ENCODE measurements around the gene SRL.

SRL gene

DNA sequence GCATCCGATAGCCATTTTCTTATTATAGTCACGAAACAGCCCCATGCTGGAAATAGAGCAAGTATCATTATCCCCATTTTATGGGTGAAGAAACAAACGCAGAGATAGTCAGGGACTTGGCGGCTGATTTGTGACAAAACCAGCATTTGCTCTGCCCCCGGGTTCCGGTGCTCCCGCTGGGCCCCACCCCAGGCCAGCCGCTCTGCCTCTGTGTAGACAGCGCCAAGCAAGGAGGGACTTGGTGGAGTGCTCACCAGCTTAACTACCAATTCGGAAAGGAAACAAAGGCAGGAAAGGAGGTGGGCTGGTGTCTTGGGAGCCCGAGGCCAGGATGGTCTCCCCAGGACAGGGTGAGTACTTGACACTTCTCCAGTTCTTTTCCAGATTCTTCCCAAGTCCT, 10.0 kb downstream of the SRL start:
- Mint-ChIP-seq H3K4me1 (no peaks in the 10 kb centered on the region), H3K9me3 (no peaks in the 10 kb centered on the region), H3K27me3 (peaks cover 22% of the 10 kb centered on the region), H3K36me3 (ENCODE audit: insufficient read depth) (peaks cover 4% of the 10 kb centered on the region), H3K4me3 (no peak overlapping the region), H3K27ac (ENCODE audit: low read depth) (no peak overlapping the region)
- ATAC-seq (replicated peaks; ENCODE audit: extremely low read depth, poor library complexity, severe bottlenecking) (no peak), DNase-seq (ENCODE audit: low spot score in 2 of 2) (no peak)

DNA sequence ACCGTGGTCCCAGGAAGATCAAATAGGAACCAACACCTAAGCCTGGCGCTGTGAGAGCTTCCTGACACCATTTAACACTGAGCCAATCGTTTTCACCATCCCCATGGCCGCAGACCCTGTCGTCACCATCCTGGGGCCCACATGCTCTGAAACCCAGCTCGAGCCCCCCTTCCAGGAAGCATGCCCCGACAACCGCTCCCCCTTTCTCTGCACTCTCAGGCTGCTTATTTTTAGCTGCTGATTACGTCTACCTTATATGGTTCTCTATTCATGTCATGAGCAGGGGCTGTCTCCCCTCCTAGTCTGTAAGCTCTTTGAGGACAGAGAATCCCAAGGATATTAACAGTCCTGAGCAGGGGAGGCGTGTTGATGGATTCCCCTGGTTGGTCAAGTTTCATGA, 10.5 kb downstream of the SRL start:
- Mint-ChIP-seq H3K4me3 (no peak overlapping the region), H3K36me3 (ENCODE audit: insufficient read depth) (peaks cover 4% of the 10 kb centered on the region), H3K27ac (ENCODE audit: low read depth) (no peak overlapping the region), H3K4me1 (no peaks in the 10 kb centered on the region), H3K9me3 (no peaks in the 10 kb centered on the region), H3K27me3 (peaks cover 17% of the 10 kb centered on the region)
- DNase-seq (ENCODE audit: low spot score in 2 of 2) (no peak), ATAC-seq (replicated peaks; ENCODE audit: extremely low read depth, poor library complexity, severe bottlenecking) (no peak)

DNA sequence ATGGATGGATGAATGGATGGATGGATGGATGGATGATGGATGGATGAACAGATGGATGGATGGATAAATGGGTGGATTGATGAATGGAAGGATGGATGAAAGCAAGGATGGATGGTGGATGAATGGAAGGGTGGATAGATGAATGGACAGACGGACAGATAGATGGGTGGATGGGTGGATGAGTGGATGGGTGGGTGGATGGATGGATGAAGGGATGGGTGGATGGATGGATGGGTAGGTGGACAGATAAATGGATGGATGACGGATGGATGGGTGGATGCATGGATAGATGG, 14.9 kb downstream of the SRL start:
- Mint-ChIP-seq H3K9me3 (no peaks in the 10 kb centered on the region), H3K4me3 (no peak overlapping the region), H3K4me1 (no peaks in the 10 kb centered on the region), H3K36me3 (ENCODE audit: insufficient read depth) (peaks cover 4% of the 10 kb centered on the region), H3K27me3 (peaks cover 1% of the 10 kb centered on the region), H3K27ac (ENCODE audit: low read depth) (no peak overlapping the region)
- ATAC-seq (replicated peaks; ENCODE audit: extremely low read depth, poor library complexity, severe bottlenecking) (no peak), DNase-seq (ENCODE audit: low spot score in 2 of 2) (no peak)

DNA sequence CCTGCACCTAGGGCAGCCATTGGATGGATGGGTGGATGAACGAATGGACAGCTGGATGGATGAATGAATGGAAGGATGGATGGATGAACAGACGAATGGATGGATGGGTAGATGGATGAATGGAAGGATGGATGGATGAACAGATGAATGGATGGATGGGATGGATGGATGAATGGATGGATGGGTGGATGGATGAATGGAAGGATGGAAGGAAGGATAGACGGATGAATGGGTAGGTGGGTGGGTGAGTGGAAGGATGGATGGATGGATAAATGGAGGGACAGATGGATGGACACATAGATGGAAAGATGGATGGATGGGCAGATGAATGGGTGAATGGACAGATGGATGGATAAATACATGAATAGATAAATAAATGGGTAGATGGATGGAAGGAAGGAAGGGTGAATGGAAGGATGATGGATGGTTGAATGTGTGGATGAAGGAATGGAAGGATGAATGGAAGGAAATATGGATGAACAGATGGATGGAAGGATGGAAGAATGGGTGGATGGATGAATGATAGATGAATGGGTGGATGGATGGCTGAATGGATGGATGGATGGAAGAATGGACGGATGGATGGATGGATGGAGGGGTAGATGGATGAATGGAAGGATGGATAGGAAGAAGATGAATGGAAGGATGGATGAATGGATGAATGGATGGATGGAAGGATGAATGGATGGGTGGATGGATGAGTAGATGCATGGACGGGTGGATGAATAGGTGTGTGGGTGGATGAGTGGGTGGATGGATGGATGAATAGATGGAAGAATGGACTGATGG, 15.4 kb downstream of the SRL start:
- H3K36me3 Mint-ChIP-seq (ENCODE audit: insufficient read depth), result peaks cover under 1% of the 10 kb centered on the region
- DNase-seq (ENCODE audit: low spot score in 2 of 2) (no peak), ATAC-seq (replicated peaks; ENCODE audit: extremely low read depth, poor library complexity, severe bottlenecking) (no peak)
- H3K4me3 Mint-ChIP-seq, result no peak overlapping the region
- H3K4me1 Mint-ChIP-seq, result no peaks in the 10 kb centered on the region
- peaks cover 7% of the 10 kb centered on the region for H3K27me3 Mint-ChIP-seq
- H3K9me3 Mint-ChIP-seq, result no peaks in the 10 kb centered on the region
- H3K27ac Mint-ChIP-seq (ENCODE audit: low read depth), result no peak overlapping the region

DNA sequence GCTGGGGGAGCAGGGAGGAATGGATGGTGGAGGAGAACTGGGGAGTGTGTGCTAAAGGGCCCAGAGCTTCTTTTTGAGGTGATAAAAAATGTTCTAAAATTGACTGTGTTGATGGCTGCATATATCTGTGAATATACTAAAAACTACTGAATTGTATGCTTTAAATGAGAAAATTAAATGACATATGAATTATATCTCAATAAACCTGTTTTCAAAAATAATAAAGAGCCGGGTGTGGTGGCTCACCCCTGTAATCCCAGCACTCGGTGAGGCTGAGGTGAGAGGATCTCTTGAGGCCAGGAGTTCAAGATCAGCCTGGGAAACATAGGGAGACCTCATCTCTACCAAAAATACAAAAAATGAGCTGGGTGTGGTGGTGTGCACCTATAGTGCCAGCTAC, 16.8 kb downstream of the SRL start:
- Mint-ChIP-seq H3K27ac (ENCODE audit: low read depth) (no peak overlapping the region), H3K9me3 (no peaks in the 10 kb centered on the region), H3K27me3 (peaks cover 13% of the 10 kb centered on the region), H3K4me1 (no peaks in the 10 kb centered on the region), H3K36me3 (ENCODE audit: insufficient read depth) (no peaks in the 10 kb centered on the region), H3K4me3 (no peak overlapping the region)
- DNase-seq (ENCODE audit: low spot score in 2 of 2) (no peak), ATAC-seq (replicated peaks; ENCODE audit: extremely low read depth, poor library complexity, severe bottlenecking) (no peak)

DNA sequence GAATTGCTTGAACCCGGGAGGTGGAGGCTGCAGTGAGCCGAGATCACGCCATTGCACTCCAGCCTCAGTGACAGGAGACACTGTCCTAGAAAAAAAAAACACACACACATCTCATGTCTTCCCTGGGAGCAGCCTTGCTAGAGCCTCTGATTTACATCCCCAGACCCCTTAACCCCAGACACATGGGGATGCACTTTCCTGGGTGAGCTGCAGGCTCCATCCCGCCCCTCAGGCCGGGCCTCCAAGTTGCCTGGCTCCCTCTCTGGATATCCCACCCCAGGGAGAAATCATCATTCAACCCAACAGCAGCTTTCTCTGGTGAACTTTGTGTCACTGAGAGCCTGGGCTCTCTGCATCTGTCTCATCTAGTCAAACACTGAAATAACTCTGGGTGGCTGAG, 21.5 kb downstream of the SRL start:
- Mint-ChIP-seq H3K4me1 (no peaks in the 10 kb centered on the region), H3K4me3 (no peak overlapping the region), H3K27ac (ENCODE audit: low read depth) (no peak overlapping the region), H3K36me3 (ENCODE audit: insufficient read depth) (no peaks in the 10 kb centered on the region), H3K27me3 (peaks cover 35% of the 10 kb centered on the region), H3K9me3 (no peaks in the 10 kb centered on the region)
- ATAC-seq (replicated peaks; ENCODE audit: extremely low read depth, poor library complexity, severe bottlenecking) (no peak), DNase-seq (ENCODE audit: low spot score in 2 of 2) (no peak)

DNA sequence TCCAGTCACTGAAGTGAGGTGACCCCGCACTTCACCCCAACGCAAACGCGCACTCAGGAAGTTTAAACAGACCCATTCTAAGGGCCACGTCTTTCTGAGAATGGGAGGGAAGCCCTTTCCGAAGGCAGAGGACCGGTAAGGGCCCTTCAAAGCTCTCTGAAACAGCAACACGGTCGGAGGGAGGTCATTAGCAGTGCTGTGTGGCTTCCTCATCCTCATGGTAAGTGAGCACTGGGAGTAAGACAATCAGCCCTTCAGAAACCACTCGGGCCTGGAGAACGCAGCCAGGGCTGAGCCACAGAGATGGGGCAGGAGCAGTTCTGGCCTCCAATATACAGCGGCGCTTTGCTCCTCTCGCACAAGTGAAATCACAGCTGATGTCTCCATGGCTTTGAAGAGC, 23.7 kb downstream of the SRL start:
- Mint-ChIP-seq H3K27ac (ENCODE audit: low read depth) (no peak overlapping the region), H3K9me3 (no peaks in the 10 kb centered on the region), H3K4me3 (no peak overlapping the region), H3K4me1 (no peaks in the 10 kb centered on the region), H3K36me3 (ENCODE audit: insufficient read depth) (no peaks in the 10 kb centered on the region), H3K27me3 (peaks cover 39% of the 10 kb centered on the region)
- ATAC-seq (replicated peaks; ENCODE audit: extremely low read depth, poor library complexity, severe bottlenecking) (no peak), DNase-seq (ENCODE audit: low spot score in 2 of 2) (no peak)

DNA sequence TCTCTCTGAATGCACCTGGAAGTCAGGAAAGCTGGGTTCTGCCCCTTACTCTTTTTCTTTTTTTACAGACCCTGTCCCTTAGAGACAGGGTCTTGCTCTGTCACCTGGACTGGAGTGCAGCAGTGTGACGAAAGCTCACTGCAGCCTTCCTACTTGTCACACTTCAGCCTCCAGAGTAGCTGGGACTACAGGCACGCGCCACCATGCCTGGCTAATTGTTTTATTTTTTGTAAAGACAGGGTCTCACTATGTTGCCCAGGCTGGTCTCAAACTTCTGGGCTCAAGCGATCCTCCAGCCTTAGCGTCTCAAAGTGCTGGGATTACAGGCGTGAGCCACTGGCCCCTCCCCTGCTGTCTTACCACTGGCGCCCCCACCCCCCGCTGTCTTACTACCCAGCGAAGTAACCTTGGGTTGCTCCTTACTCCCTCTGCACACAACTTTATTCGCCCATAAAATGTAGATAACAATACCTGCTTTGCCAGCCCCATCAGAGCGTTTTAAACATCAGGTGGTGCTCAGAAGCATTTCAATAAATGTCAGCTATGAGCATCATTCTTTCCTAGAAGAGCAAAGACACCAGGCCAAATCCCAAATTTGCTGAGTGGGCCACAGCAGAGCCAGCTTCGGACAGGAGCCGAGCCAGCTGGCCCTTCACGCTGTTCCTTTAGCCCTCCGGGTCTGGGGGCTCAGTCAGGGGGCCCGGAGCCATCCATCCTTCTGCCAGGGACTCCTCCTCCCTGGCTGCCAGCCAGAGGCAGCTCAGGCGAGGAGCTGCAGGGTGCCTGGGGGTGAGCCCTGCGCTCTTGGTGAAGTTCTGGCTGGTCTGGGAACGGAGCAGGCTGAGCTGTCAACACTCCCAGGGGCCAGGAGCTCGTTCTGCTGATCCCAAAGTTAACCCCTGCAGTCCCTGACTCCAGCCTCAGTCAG, 24.4 kb downstream of the SRL start:
- H3K9me3 Mint-ChIP-seq, result no peaks in the 10 kb centered on the region
- peaks cover 39% of the 10 kb centered on the region for H3K27me3 Mint-ChIP-seq

DNA sequence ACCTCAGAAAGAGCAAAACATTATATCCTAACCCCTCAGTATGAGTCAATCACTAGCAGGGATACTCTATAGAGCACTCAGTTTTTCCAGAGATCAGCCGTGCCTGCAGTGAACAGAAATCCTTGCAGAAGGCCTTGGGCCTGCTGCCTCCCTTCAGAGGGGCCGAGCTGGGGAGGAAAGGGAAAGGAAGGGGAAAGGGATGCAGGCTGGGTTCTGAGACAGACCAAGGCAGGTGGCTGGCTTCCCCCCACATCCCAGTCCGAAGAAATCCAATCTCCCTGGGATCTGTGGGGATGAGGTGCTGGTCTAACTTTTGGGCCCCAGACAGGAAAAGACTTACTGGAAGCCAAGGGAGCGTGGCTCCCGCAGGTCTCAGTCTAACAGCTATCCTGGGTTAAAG, 25.3 kb downstream of the SRL start:
- H3K4me3 Mint-ChIP-seq, result no peak overlapping the region
- no peaks in the 10 kb centered on the region for H3K36me3 Mint-ChIP-seq (ENCODE audit: insufficient read depth)
- H3K27me3 Mint-ChIP-seq, result peaks cover 34% of the 10 kb centered on the region
- H3K4me1 Mint-ChIP-seq, result no peaks in the 10 kb centered on the region
- no peak for ATAC-seq (replicated peaks; ENCODE audit: extremely low read depth, poor library complexity, severe bottlenecking)
- DNase-seq (ENCODE audit: low spot score in 2 of 2), result no peak
- no peak overlapping the region for H3K27ac Mint-ChIP-seq (ENCODE audit: low read depth)
- no peaks in the 10 kb centered on the region for H3K9me3 Mint-ChIP-seq

More for the DNA sequence above, 24.4 kb downstream of the SRL start:
- DNase-seq (ENCODE audit: low spot score in 2 of 2) (no peak), ATAC-seq (replicated peaks; ENCODE audit: extremely low read depth, poor library complexity, severe bottlenecking) (no peak)
- H3K4me3 Mint-ChIP-seq, result no peak overlapping the region
- H3K4me1 Mint-ChIP-seq, result no peaks in the 10 kb centered on the region
- no peaks in the 10 kb centered on the region for H3K36me3 Mint-ChIP-seq (ENCODE audit: insufficient read depth)
- no peak overlapping the region for H3K27ac Mint-ChIP-seq (ENCODE audit: low read depth)

DNA sequence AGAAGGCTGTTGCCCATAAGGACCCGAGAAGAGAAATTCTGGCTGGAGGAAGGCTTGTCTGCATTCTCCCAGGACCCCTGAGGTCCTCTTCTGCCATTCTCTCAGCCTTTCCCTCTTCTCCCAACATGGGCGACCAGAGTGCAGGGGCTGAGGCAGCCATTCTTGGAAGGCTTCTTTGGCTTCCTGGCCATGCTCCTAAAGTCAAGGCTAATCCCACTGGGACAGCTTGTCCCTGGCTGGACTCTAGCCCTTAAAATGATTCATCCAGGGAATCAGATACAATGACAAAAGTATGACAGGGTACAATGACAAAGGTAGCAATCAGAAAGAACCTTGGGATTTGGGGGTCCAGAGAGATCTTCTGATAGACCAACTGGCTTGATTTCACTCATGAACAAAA, 26.8 kb downstream of the SRL start:
- no peaks in the 10 kb centered on the region for H3K36me3 Mint-ChIP-seq (ENCODE audit: insufficient read depth)
- no peak for ATAC-seq (replicated peaks; ENCODE audit: extremely low read depth, poor library complexity, severe bottlenecking)
- no peak overlapping the region for H3K27ac Mint-ChIP-seq (ENCODE audit: low read depth)
- H3K4me1 Mint-ChIP-seq, result no peaks in the 10 kb centered on the region
- no peak for DNase-seq (ENCODE audit: low spot score in 2 of 2)
- H3K9me3 Mint-ChIP-seq, result no peaks in the 10 kb centered on the region
- H3K27me3 Mint-ChIP-seq, result peaks cover 26% of the 10 kb centered on the region
- H3K4me3 Mint-ChIP-seq, result no peak overlapping the region

DNA sequence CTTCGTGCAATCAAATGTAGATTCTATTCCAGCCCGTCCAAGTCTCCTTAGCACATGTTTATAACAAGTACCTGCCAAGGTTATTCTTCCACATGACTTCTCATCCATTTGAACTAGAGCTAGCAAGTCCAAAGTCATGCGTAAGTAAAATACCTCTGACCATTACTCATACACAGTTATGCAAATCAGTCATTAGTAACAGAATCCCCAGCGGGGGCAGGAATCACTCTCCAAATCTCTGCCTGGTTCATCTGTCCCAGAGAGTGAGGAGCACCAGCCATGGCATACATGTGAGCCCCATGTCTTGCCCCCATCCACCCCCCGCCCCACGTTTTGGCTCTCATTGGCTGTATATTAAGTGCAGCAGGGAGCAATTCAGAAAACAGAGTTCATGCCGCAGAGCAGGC, 27.7 kb downstream of the SRL start:
- Mint-ChIP-seq H3K4me3 (no peak overlapping the region), H3K9me3 (no peaks in the 10 kb centered on the region), H3K27ac (ENCODE audit: low read depth) (no peak overlapping the region), H3K36me3 (ENCODE audit: insufficient read depth) (peaks cover 2% of the 10 kb centered on the region), H3K4me1 (no peaks in the 10 kb centered on the region), H3K27me3 (peaks cover 26% of the 10 kb centered on the region)
- ATAC-seq (replicated peaks; ENCODE audit: extremely low read depth, poor library complexity, severe bottlenecking) (no peak), DNase-seq (ENCODE audit: low spot score in 2 of 2) (no peak)

DNA sequence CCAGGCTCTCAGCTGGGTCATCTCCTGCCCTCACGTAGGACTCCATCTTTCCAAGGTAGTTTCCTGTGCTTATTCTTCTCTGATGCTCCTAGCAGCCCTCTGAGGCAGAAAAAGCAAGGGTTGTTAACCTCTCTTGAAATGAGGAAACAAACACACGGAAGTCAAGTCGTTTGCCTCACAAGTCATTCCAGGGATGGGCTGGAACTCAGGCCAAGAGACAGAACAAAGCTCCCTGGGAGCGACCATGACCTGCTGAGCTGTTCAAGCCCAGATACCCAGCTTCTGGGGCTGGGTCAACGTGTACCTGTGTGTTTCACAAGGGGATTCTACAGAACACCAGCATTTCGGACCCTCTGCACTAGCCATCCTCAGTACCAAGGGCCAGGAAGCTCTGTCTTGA, 28.1 kb downstream of the SRL start:
- no peak for DNase-seq (ENCODE audit: low spot score in 2 of 2)
- H3K36me3 Mint-ChIP-seq (ENCODE audit: insufficient read depth), result peaks cover 2% of the 10 kb centered on the region
- H3K27ac Mint-ChIP-seq (ENCODE audit: low read depth), result no peak overlapping the region
- no peak for ATAC-seq (replicated peaks; ENCODE audit: extremely low read depth, poor library complexity, severe bottlenecking)
- peaks cover 26% of the 10 kb centered on the region for H3K27me3 Mint-ChIP-seq
- H3K4me1 Mint-ChIP-seq, result no peaks in the 10 kb centered on the region
- no peaks in the 10 kb centered on the region for H3K9me3 Mint-ChIP-seq
- no peak overlapping the region for H3K4me3 Mint-ChIP-seq

DNA sequence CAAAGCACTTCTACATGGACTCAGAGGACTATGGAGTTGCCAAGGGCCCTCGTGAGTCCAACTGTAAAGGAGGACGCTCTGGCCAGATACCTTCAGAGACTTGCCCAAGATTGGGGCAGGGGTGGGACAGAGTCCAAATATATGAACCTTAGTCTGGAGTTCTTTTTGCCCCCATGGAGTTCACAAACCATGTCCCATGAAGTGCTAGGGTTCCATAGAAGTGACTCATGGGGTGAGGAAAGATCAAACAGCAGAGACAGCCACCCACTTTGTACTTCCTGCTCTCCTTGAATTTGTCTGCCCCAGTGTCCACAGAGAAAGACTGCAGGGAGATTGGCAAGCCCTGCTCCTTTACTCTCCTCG, 29.0 kb downstream of the SRL start:
- ATAC-seq (replicated peaks; ENCODE audit: extremely low read depth, poor library complexity, severe bottlenecking), result no peak
- DNase-seq (ENCODE audit: low spot score in 2 of 2), result no peak
- Mint-ChIP-seq H3K9me3 (no peaks in the 10 kb centered on the region), H3K27ac (ENCODE audit: low read depth) (no peak overlapping the region), H3K4me1 (no peaks in the 10 kb centered on the region), H3K36me3 (ENCODE audit: insufficient read depth) (peaks cover 2% of the 10 kb centered on the region), H3K27me3 (peaks cover 26% of the 10 kb centered on the region), H3K4me3 (no peak overlapping the region)
